BJ (cell line): ENCODE results near the gene RERGL. TPM values are rescaled to one million over a fixed set of nuclear protein-coding genes. Genes with fewer than 3 reads are reported as not detected.

Experiments
- CTCF ChIA-PET: fragments of 350-600 bp; formaldehyde crosslinking; extraction: SDS; loops from one replicate; lab custom pipeline; 2021; ENCODE audit warnings: antibody characterized with exemption, inconsistent platforms; lab: Yijun Ruan, JAX
- POLR2A ChIA-PET: fragments of 300-600 bp; sonication (Branson Sonifier 250); formaldehyde crosslinking; extraction: SDS; loops from one replicate; lab custom pipeline; 2021; ENCODE audit warnings: antibody characterized with exemption; lab: Charles Lee
- DNase-seq: peaks from one replicate; pipeline ENCODE4 v3.0.0-alpha.2; 2011; ENCODE audit warnings: low read depth
- H3K27me3 ChIP-seq: 2 replicates; pipeline ENCODE4 v1.6.0; 2011; ENCODE audit warnings: low read length; ENCODE audit not compliant: control insufficient read depth, insufficient read depth
- H3K36me3 ChIP-seq: 2 replicates; pipeline ENCODE4 v1.5.1; 2011; ENCODE audit warnings: low read length; ENCODE audit not compliant: control insufficient read depth, insufficient read depth
- H3K4me3 ChIP-seq: 2 replicates; pipeline ENCODE4 v1.5.1; 2011; ENCODE audit warnings: low read depth, mild to moderate bottlenecking, control low read depth, low read length
- CTCF ChIP-seq: IDR thresholded peaks from 2 replicates; pipeline ENCODE4 v1.5.1; 2011; ENCODE audit warnings: low read depth, mild to moderate bottlenecking, control low read depth, inconsistent platforms, low read length, moderate library complexity; ENCODE audit not compliant: insufficient read depth
- polyA plus RNA-seq: library from polyadenylated mRNA; depleted of rRNA; stranded (reverse); fragments of >200 nt; gene quantifications from 2 replicates; pipeline ENCODE4 v1.2.3, GENCODE V29; 2011

The RERGL gene
- polyA plus RNA-seq, 1 experiment: not detected

GRCh38 chr12:18123707-18124106, 33.7 kb upstream of the RERGL start:
- H3K27me3 ChIP-seq: no peaks in the 10 kb centered on the region
- no peak overlapping the region for H3K4me3 ChIP-seq
- no peaks in the 10 kb centered on the region for H3K36me3 ChIP-seq
- no peak for TF ChIP-seq CTCF
- ChIA-PET CTCF (no interaction called here), POLR2A (no interaction called here)
- no peak for DNase-seq

- Histone ChIP-seq H3K36me3 (no peaks in the 10 kb centered on the region), H3K27me3 (no peaks in the 10 kb centered on the region), H3K4me3 (no peak overlapping the region)
- DNase-seq: no peak
- no peak for TF ChIP-seq CTCF
- POLR2A ChIA-PET: no interaction called here
- CTCF ChIA-PET: no interaction called here
Observed at GRCh38 chr12:18120899-18121298, 30.9 kb upstream of the RERGL start.

GRCh38 chr12:18108611-18109010, 18.6 kb upstream of the RERGL start:
- H3K36me3 ChIP-seq: no peaks in the 10 kb centered on the region
- no peak for TF ChIP-seq CTCF
- POLR2A ChIA-PET: no interaction called here
- CTCF ChIA-PET: no interaction called here
- no peaks in the 10 kb centered on the region for H3K27me3 ChIP-seq
- no peak overlapping the region for H3K4me3 ChIP-seq
- no peak for DNase-seq

GRCh38 chr12:18103624-18104023, 13.6 kb upstream of the RERGL start:
- ChIA-PET POLR2A (no interaction called here), CTCF (no interaction called here)

GRCh38 chr12:18101043-18101442, 11.1 kb upstream of the RERGL start:
- TF ChIP-seq CTCF: no peak
- no peak for DNase-seq
- CTCF ChIA-PET: interaction anchor here (0.6 kb wide), 1 partner anchor 18 kb away, joined by 3 read pairs; no protein-coding TSS in a partner anchor

More at GRCh38 chr12:18103624-18104023, 13.6 kb upstream of the RERGL start:
- H3K36me3 ChIP-seq: no peaks in the 10 kb centered on the region
- no peaks in the 10 kb centered on the region for H3K27me3 ChIP-seq
- H3K4me3 ChIP-seq: no peak overlapping the region
- TF ChIP-seq CTCF: no peak
- no peak for DNase-seq

More at GRCh38 chr12:18101043-18101442, 11.1 kb upstream of the RERGL start:
- no peaks in the 10 kb centered on the region for H3K27me3 ChIP-seq
- no peak overlapping the region for H3K4me3 ChIP-seq
- H3K36me3 ChIP-seq: no peaks in the 10 kb centered on the region
- POLR2A ChIA-PET: no interaction called here
